Activated CD4-positive, alpha-beta memory T cell treated with anti-CD3 and anti-CD28 coated beads for 36 hours (primary cell): ENCODE data around the gene GRIA3. TPM values are rescaled to one million over a fixed set of nuclear protein-coding genes. Genes with fewer than 3 reads are reported as not detected.
"Not testable (repeated sequence)": the region's sequence is repeated elsewhere in the genome, so short reads cannot be mapped to it uniquely, and the experiment has no call there.

Experiments
- CTCF ChIA-PET: fragments of 350-600 bp; sonication (Branson Sonifier 250); formaldehyde crosslinking; loops from one replicate; lab custom pipeline; 2021; ENCODE audit warnings: antibody characterized with exemption, inconsistent platforms; lab: Charles Lee
- POLR2A ChIA-PET: fragments of 350-600 bp; sonication (Branson Sonifier 250); formaldehyde crosslinking; loops from one replicate; lab custom pipeline; 2021; ENCODE audit warnings: antibody characterized with exemption; lab: Charles Lee
- DNase-seq: peaks from one replicate; pipeline ENCODE4 v3.0.0-alpha.2; 2020
- H3K27ac Mint-ChIP-seq: one replicate; pipeline ENCODE4 v1.8.0; 2021; ENCODE audit warnings: mixed read lengths
- H3K27me3 Mint-ChIP-seq: one replicate; pipeline ENCODE4 v1.8.0; 2021; ENCODE audit warnings: mixed read lengths
- H3K36me3 Mint-ChIP-seq: one replicate; pipeline ENCODE4 v1.8.0; 2021; ENCODE audit warnings: mixed read lengths
- H3K4me1 Mint-ChIP-seq: one replicate; pipeline ENCODE4 v1.8.0; 2021; ENCODE audit warnings: low read depth, mixed read lengths
- H3K4me3 Mint-ChIP-seq: one replicate; pipeline ENCODE4 v1.8.0; 2021; ENCODE audit warnings: mild to moderate bottlenecking, mixed read lengths
- H3K9me3 Mint-ChIP-seq: one replicate; pipeline ENCODE4 v1.8.0; 2021; ENCODE audit warnings: mixed read lengths
- intact Hi-C: fragments of 100-400 bp; cut with micrococcal nuclease; formaldehyde crosslinking; loops from one replicate; pipeline ENCODE4 v1.15.1; 2023
- total RNA-seq, 2 experiments: library from RNA; stranded (reverse); gene quantifications; one replicate each; pipeline ENCODE4 v1.2.3, GENCODE V29; 2021

The GRIA3 gene
- total RNA-seq, 2 experiments from 2014 or later, result not detected

- H3K27ac Mint-ChIP-seq, result no peak overlapping the region
- H3K4me1 Mint-ChIP-seq, result no peaks in the 10 kb centered on the region
- H3K4me3 Mint-ChIP-seq, result no peak overlapping the region
- no peaks in the 10 kb centered on the region for H3K36me3 Mint-ChIP-seq
- ChIA-PET CTCF (no interaction called here), POLR2A (no interaction called here)
- intact Hi-C loops, result no loop called here
- no peaks in the 10 kb centered on the region for H3K27me3 Mint-ChIP-seq
- no peak for DNase-seq
- no peaks in the 10 kb centered on the region for H3K9me3 Mint-ChIP-seq
Observed at GRCh38 chrX:123408821-123409737, 225.0 kb downstream of the GRIA3 start.

GRCh38 chrX:123422875-123423274 is 238.8 kb downstream of the GRIA3 start:
- H3K27ac Mint-ChIP-seq, result no peak overlapping the region
- H3K4me1 Mint-ChIP-seq, result no peaks in the 10 kb centered on the region
- ChIA-PET POLR2A (no interaction called here), CTCF (interaction anchor here (1.3 kb wide), 1 partner anchor 28 kb away, joined by 3 read pairs; no protein-coding TSS in a partner anchor)
- H3K4me3 Mint-ChIP-seq, result no peak overlapping the region
- DNase-seq, result no peak
- peaks cover 1% of the 10 kb centered on the region for H3K27me3 Mint-ChIP-seq
- intact Hi-C loops, result no loop called here
- no peaks in the 10 kb centered on the region for H3K36me3 Mint-ChIP-seq
- H3K9me3 Mint-ChIP-seq, result no peaks in the 10 kb centered on the region

GRCh38 chrX:123424546-123424945 is 240.5 kb downstream of the GRIA3 start:
- Mint-ChIP-seq H3K4me1 (no peaks in the 10 kb centered on the region), H3K9me3 (no peaks in the 10 kb centered on the region), H3K4me3 (no peak overlapping the region), H3K27me3 (peaks cover 1% of the 10 kb centered on the region), H3K36me3 (no peaks in the 10 kb centered on the region), H3K27ac (no peak overlapping the region)
- ChIA-PET POLR2A (no interaction called here), CTCF (no interaction called here)
- DNase-seq, result no peak
- intact Hi-C loops, result no loop called here

- Mint-ChIP-seq H3K4me3 (no peak overlapping the region), H3K9me3 (no peaks in the 10 kb centered on the region), H3K27ac (no peak overlapping the region), H3K27me3 (peaks cover 1% of the 10 kb centered on the region), H3K4me1 (no peaks in the 10 kb centered on the region), H3K36me3 (no peaks in the 10 kb centered on the region)
- ChIA-PET CTCF (no interaction called here), POLR2A (no interaction called here)
- intact Hi-C loops, result no loop called here
- DNase-seq, result no peak
Observed at GRCh38 chrX:123425471-123425870, 241.4 kb downstream of the GRIA3 start.

- intact Hi-C loops, result no loop called here
- Mint-ChIP-seq H3K36me3 (no peaks in the 10 kb centered on the region), H3K27me3 (peaks cover 1% of the 10 kb centered on the region), H3K9me3 (no peaks in the 10 kb centered on the region), H3K4me1 (no peaks in the 10 kb centered on the region), H3K27ac (no peak overlapping the region), H3K4me3 (no peak overlapping the region)
- ChIA-PET POLR2A (no interaction called here), CTCF (no interaction called here)
- no peak for DNase-seq
Observed at GRCh38 chrX:123425904-123426303, 241.8 kb downstream of the GRIA3 start.

- DNase-seq, result no peak
- intact Hi-C loops, result no loop called here
- no peak overlapping the region for H3K4me3 Mint-ChIP-seq
- CTCF ChIA-PET, result no interaction called here
- POLR2A ChIA-PET, result no interaction called here
- H3K36me3 Mint-ChIP-seq, result no peaks in the 10 kb centered on the region
- H3K27me3 Mint-ChIP-seq, result no peaks in the 10 kb centered on the region
- no peak overlapping the region for H3K27ac Mint-ChIP-seq
- H3K4me1 Mint-ChIP-seq, result no peaks in the 10 kb centered on the region
- no peaks in the 10 kb centered on the region for H3K9me3 Mint-ChIP-seq
Observed at GRCh38 chrX:123432361-123433150, 248.5 kb downstream of the GRIA3 start.

GRCh38 chrX:123436512-123437136 is 252.5 kb downstream of the GRIA3 start:
- Mint-ChIP-seq H3K9me3 (no peaks in the 10 kb centered on the region), H3K4me1 (no peaks in the 10 kb centered on the region), H3K27ac (no peak overlapping the region), H3K4me3 (no peak overlapping the region), H3K27me3 (no peaks in the 10 kb centered on the region), H3K36me3 (no peaks in the 10 kb centered on the region)
- intact Hi-C loops, result no loop called here
- no peak for DNase-seq
- ChIA-PET CTCF (no interaction called here), POLR2A (no interaction called here)

GRCh38 chrX:123439926-123440325 is 255.8 kb downstream of the GRIA3 start:
- H3K9me3 Mint-ChIP-seq, H3K36me3 Mint-ChIP-seq, POLR2A ChIA-PET, H3K4me3 Mint-ChIP-seq, H3K27me3 Mint-ChIP-seq, intact Hi-C loops, H3K27ac Mint-ChIP-seq, DNase-seq, H3K4me1 Mint-ChIP-seq, CTCF ChIA-PET: not testable (repeated sequence)

GRCh38 chrX:123442764-123443163 is 258.7 kb downstream of the GRIA3 start:
- no peaks in the 10 kb centered on the region for H3K27me3 Mint-ChIP-seq

GRCh38 chrX:123447506-123447905 is 263.4 kb downstream of the GRIA3 start:
- ChIA-PET CTCF (no interaction called here), POLR2A (no interaction called here)
- no peak for DNase-seq
- Mint-ChIP-seq H3K27ac (no peak overlapping the region), H3K4me1 (no peaks in the 10 kb centered on the region), H3K4me3 (no peak overlapping the region), H3K9me3 (no peaks in the 10 kb centered on the region), H3K27me3 (no peaks in the 10 kb centered on the region), H3K36me3 (no peaks in the 10 kb centered on the region)
- intact Hi-C loops, result no loop called here

More at GRCh38 chrX:123442764-123443163, 258.7 kb downstream of the GRIA3 start:
- ChIA-PET CTCF (no interaction called here), POLR2A (no interaction called here)
- Mint-ChIP-seq H3K4me3 (no peak overlapping the region), H3K27ac (no peak overlapping the region), H3K4me1 (no peaks in the 10 kb centered on the region), H3K36me3 (no peaks in the 10 kb centered on the region), H3K9me3 (no peaks in the 10 kb centered on the region)
- no peak for DNase-seq
- intact Hi-C loops, result no loop called here

GRCh38 chrX:123449335-123449734 is 265.3 kb downstream of the GRIA3 start:
- no peak for DNase-seq
- intact Hi-C loops, result no loop called here
- Mint-ChIP-seq H3K27ac (no peak overlapping the region), H3K9me3 (no peaks in the 10 kb centered on the region), H3K36me3 (no peaks in the 10 kb centered on the region), H3K27me3 (no peaks in the 10 kb centered on the region), H3K4me1 (no peaks in the 10 kb centered on the region), H3K4me3 (no peak overlapping the region)
- ChIA-PET POLR2A (no interaction called here), CTCF (no interaction called here)

GRCh38 chrX:123450222-123450621 is 266.1 kb downstream of the GRIA3 start:
- H3K4me1 Mint-ChIP-seq, result no peaks in the 10 kb centered on the region
- CTCF ChIA-PET, result interaction anchor here (1.4 kb wide), 1 partner anchor 28 kb away, joined by 3 read pairs; no protein-coding TSS in a partner anchor
- intact Hi-C loops, result no loop called here
- no peaks in the 10 kb centered on the region for H3K36me3 Mint-ChIP-seq
- no peak overlapping the region for H3K4me3 Mint-ChIP-seq
- no peak for DNase-seq
- H3K27me3 Mint-ChIP-seq, result no peaks in the 10 kb centered on the region
- no peak overlapping the region for H3K27ac Mint-ChIP-seq
- POLR2A ChIA-PET, result no interaction called here
- no peaks in the 10 kb centered on the region for H3K9me3 Mint-ChIP-seq
